Tibial nerve (tissue), 4 donors: ENCODE measurements around the gene CLCN7. TPM values are rescaled to one million over a fixed set of nuclear protein-coding genes. Genes with fewer than 3 reads are reported as not detected.

ENCODE experiments used
- DNase-seq, 2 donors: peaks; one replicate each; pipeline ENCODE4 v3.0.0-alpha.2; 2019; ENCODE audit warnings: low spot score in 2 of 2
- H3K27ac ChIP-seq, 4 donors: fragments of 200-600 bp; sonication (generic) in 3 of 4; one replicate each; pipeline ENCODE4 v1.5.1; 2017 to 2019; ENCODE audit warnings: mild to moderate bottlenecking in 1 of 4
- H3K27me3 ChIP-seq, 2 donors: fragments of 200-600 bp; sonication (generic) in 1 of 2; one replicate each; pipeline versions ENCODE4 v1.5.1 to v1.6.0; 2017 to 2019
- H3K36me3 ChIP-seq, 3 donors: fragments of 200-600 bp; sonication (generic); one replicate each; pipeline ENCODE4 v1.5.1; 2018 to 2019
- H3K4me1 ChIP-seq, 4 donors: fragments of 200-600 bp; sonication (generic) in 3 of 4; one replicate each; pipeline ENCODE4 v1.5.1; 2017 to 2019
- H3K4me3 ChIP-seq, 4 donors: fragments of 200-600 bp; sonication (generic) in 3 of 4; one replicate each; pipeline ENCODE4 v1.5.1; 2017 to 2019; ENCODE audit warnings: mild to moderate bottlenecking in 1 of 4, moderate library complexity in 1 of 4
- H3K9me3 ChIP-seq, 4 donors: fragments of 200-600 bp; sonication (generic) in 3 of 4; one replicate each; pipeline ENCODE4 v1.5.1; 2017 to 2019
- CTCF ChIP-seq, 5 experiments: fragments of 200-600 bp in 3 of 5; fragments of 450-650 bp in 2 of 5; sonication (generic) in 3 of 5; IDR thresholded peaks; one replicate each; pipeline ENCODE4 v1.5.1; 2016 to 2019; ENCODE audit warnings: antibody characterized with exemption in 5 of 5, mild to moderate bottlenecking in 3 of 5, moderate library complexity in 2 of 5
- EP300 ChIP-seq, 2 donors: sonication (generic); formaldehyde crosslinking; IDR thresholded peaks; one replicate each; pipeline ENCODE4 v1.6.1; 2017; ENCODE audit warnings: antibody characterized with exemption in 2 of 2, mild to moderate bottlenecking in 1 of 2
- POLR2A ChIP-seq, 2 donors: fragments of 450-650 bp; IDR thresholded peaks; one replicate each; pipeline ENCODE4 v1.6.1; 2017; ENCODE audit warnings: antibody characterized with exemption in 2 of 2, mild to moderate bottlenecking in 2 of 2, moderate library complexity in 2 of 2
- WGBS, 2 donors: methylation state at CpG; one replicate each; pipeline ENCODE4 v1.1.5; 2018; 5-methylcytosine and 5-hydroxymethylcytosine counted together
- total RNA-seq, 4 donors: library from RNA; depleted of rRNA; stranded (reverse); fragments of >200 nt; gene quantifications; one replicate each; pipeline ENCODE4 v1.1.0, GENCODE V29; 2016

CLCN7 gene
- total RNA-seq, 4 donors from 2014 or later = 38.7 to 136 (median 73.1) TPM

GRCh38 chr16:1450841-1451240 is 24.0 kb downstream of the CLCN7 start:
- TF ChIP-seq EP300 (IDR thresholded peaks at IDR 0.05) (no peak), CTCF (IDR thresholded peaks at IDR 0.05) (no peak), POLR2A (IDR thresholded peaks at IDR 0.05) (no peak)
- 85 to 92% methylated on average over 13 to 17 of the region's 21 CpGs for WGBS, 2 donors
- Histone ChIP-seq H3K4me3 (no peak overlapping the region), H3K4me1 (no peaks in the 10 kb centered on the region), H3K9me3 (no peaks in the 10 kb centered on the region), H3K36me3 (peaks cover 0 to 100% (median 33%) of the 10 kb centered on the region in 3 donors), H3K27me3 (no peaks in the 10 kb centered on the region), H3K27ac (no peak overlapping the region)
- no peak for DNase-seq

DNA sequence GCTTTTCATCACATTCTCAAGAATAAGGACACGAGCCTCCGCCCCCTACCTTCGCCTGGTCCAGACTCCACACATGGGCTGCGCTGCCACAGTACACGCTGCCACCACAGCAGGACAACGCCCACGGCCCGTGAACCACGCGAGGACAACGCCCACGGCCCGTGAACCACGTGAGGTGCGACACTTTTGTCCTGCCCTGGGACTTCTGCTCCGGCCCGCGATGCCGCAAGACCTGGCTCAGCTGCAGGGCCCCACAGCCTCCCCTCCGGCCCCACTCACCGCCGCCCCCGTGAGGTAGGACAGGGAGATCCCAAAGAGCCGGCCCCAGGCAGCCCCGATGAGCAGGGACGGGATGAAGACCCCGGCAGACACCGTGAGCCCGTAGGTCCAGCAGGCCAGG is 24.6 kb downstream of the CLCN7 start:
- no peak overlapping the region for H3K4me3 ChIP-seq
- no peaks in the 10 kb centered on the region for H3K9me3 ChIP-seq
- no peak for TF ChIP-seq CTCF (IDR thresholded peaks at IDR 0.05)
- no peak for TF ChIP-seq EP300 (IDR thresholded peaks at IDR 0.05)
- TF ChIP-seq POLR2A (IDR thresholded peaks at IDR 0.05) = no peak
- peaks cover 0 to 100% (median 26%) of the 10 kb centered on the region in 3 donors for H3K36me3 ChIP-seq
- no peaks in the 10 kb centered on the region for H3K4me1 ChIP-seq
- WGBS, 2 donors = 72 to 89% methylated on average over 12 to 29 of the region's 29 CpGs
- H3K27ac ChIP-seq = no peak overlapping the region
- DNase-seq = no peak
- H3K27me3 ChIP-seq = no peaks in the 10 kb centered on the region

DNA sequence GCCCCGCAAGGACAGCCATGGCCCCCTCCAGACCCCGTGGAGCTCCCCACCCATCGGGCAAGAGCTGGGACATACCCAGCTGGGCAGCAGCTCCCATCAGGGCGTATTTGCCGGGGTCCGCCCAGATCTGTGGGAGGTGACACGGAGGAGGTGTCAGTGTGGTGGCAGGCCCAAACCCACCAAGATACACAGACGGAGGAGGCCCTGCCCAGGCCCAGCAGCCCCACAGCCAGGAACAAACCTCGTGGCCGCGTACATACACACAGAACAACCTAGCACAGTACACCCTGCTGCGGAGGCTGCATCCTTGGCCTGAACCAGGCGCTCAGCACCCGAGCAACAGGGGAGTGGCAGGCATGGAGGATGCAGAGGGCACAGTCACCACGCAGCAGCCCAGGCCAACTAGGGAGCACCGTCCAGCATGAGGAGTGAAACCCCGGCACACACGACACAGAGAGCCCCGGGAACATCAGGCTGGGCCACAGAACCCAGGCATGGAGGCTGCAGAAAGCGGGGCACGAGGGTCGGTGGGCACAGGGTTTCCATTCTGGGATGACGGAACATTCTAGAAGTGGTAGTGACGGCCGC is 25.5 kb downstream of the CLCN7 start:
- DNase-seq = no peak
- H3K27me3 ChIP-seq = no peaks in the 10 kb centered on the region
- no peak overlapping the region for H3K4me3 ChIP-seq
- H3K27ac ChIP-seq = no peak overlapping the region
- WGBS, 2 donors = 92 to 95% methylated on average over 20 to 23 of the region's 25 CpGs
- TF ChIP-seq CTCF (IDR thresholded peaks at IDR 0.05) (no peak), POLR2A (IDR thresholded peaks at IDR 0.05) (no peak), EP300 (IDR thresholded peaks at IDR 0.05) (no peak)
- H3K9me3 ChIP-seq = no peaks in the 10 kb centered on the region
- H3K36me3 ChIP-seq = peaks cover 0 to 98% (median 22%) of the 10 kb centered on the region in 3 donors
- H3K4me1 ChIP-seq = no peaks in the 10 kb centered on the region

GRCh38 chr16:1448536-1449116 is 26.2 kb downstream of the CLCN7 start:
- WGBS, 2 donors = 96 to 98% methylated on average over 13 of the region's 30 CpGs

More at GRCh38 chr16:1448536-1449116, 26.2 kb downstream of the CLCN7 start:
- Histone ChIP-seq H3K36me3 (peaks cover 0 to 91% (median 15%) of the 10 kb centered on the region in 3 donors), H3K4me3 (no peak overlapping the region), H3K9me3 (no peaks in the 10 kb centered on the region), H3K27ac (no peak overlapping the region), H3K27me3 (no peaks in the 10 kb centered on the region), H3K4me1 (no peaks in the 10 kb centered on the region)
- no peak for DNase-seq
- TF ChIP-seq CTCF (IDR thresholded peaks at IDR 0.05) = no peak
- TF ChIP-seq EP300 (IDR thresholded peaks at IDR 0.05) = no peak
- no peak for TF ChIP-seq POLR2A (IDR thresholded peaks at IDR 0.05)
